ENCODE results near the gene TDRD1. TPM values are rescaled to one million over a fixed set of nuclear protein-coding genes. Genes with fewer than 3 reads are reported as not detected.

Gene TDRD1
- total RNA-seq, 4 donors from 2014 or later, result under 0.01 to 1.3 TPM; not detected in 2

- intact Hi-C loops (cut with DNase I), result no loop called here
- Histone ChIP-seq H3K27me3 (no peaks in the 10 kb centered on the region), H3K4me1 (peaks cover 0 to 19% (median 0%) of the 10 kb centered on the region in 3 donors), H3K36me3 (no peaks in the 10 kb centered on the region), H3K9me3 (no peaks in the 10 kb centered on the region), H3K4me3 (no peak overlapping the region), H3K27ac (peak overlapping the region in 2 of 4 donors; percentile 6 to 25)
- no peak for TF ChIP-seq POLR2A (IDR thresholded peaks at IDR 0.05)
- TF ChIP-seq CTCF (IDR thresholded peaks at IDR 0.05), result no peak
- DNase-seq, result no peak
- 50 to 51% methylated on average over 3 of the region's 3 CpGs for WGBS, 2 donors
These were observed 78.3 kb downstream of the TDRD1 start for GRCh38 chr10:114257498-114257897.

GRCh38 chr10:114258274-114258840, 79.2 kb downstream of the TDRD1 start:
- H3K9me3 ChIP-seq, result no peaks in the 10 kb centered on the region
- H3K36me3 ChIP-seq, result no peaks in the 10 kb centered on the region
- peak overlapping the region in 1 of 4 donors; percentile 25 for H3K27ac ChIP-seq
- no peak for TF ChIP-seq POLR2A (IDR thresholded peaks at IDR 0.05)
- intact Hi-C loops (cut with DNase I), result no loop called here
- no peaks in the 10 kb centered on the region for H3K27me3 ChIP-seq
- WGBS, 2 donors, result 78 to 79% methylated on average over 5 of the region's 5 CpGs
- no peak for DNase-seq
- no peak overlapping the region for H3K4me3 ChIP-seq
- peaks cover 0 to 19% (median 0%) of the 10 kb centered on the region in 3 donors for H3K4me1 ChIP-seq

- no peak overlapping the region for H3K27ac ChIP-seq
These were observed 80.7 kb downstream of the TDRD1 start for GRCh38 chr10:114259824-114260223.

GRCh38 chr10:114260366-114260765, 81.2 kb downstream of the TDRD1 start:
- DNase-seq, result no peak
- peak overlapping the region in 2 of 4 donors; percentile 23 to 49 for H3K27ac ChIP-seq
- intact Hi-C loops (cut with DNase I), result no loop called here
- H3K9me3 ChIP-seq, result no peaks in the 10 kb centered on the region
- 88 to 100% methylated on average over 2 to 4 of the region's 5 CpGs for WGBS, 2 donors
- H3K4me3 ChIP-seq, result no peak overlapping the region
- H3K4me1 ChIP-seq, result peaks cover 0 to 24% (median 1%) of the 10 kb centered on the region in 3 donors
- no peaks in the 10 kb centered on the region for H3K27me3 ChIP-seq
- H3K36me3 ChIP-seq, result no peaks in the 10 kb centered on the region
- no peak for TF ChIP-seq POLR2A (IDR thresholded peaks at IDR 0.05)
- TF ChIP-seq CTCF (IDR thresholded peaks at IDR 0.05), result no peak

More at GRCh38 chr10:114259824-114260223, 80.7 kb downstream of the TDRD1 start:
- no peaks in the 10 kb centered on the region for H3K9me3 ChIP-seq
- 57 to 80% methylated on average over 4 to 10 of the region's 10 CpGs for WGBS, 2 donors
- intact Hi-C loops (cut with DNase I), result no loop called here
- H3K4me1 ChIP-seq, result peaks cover 0 to 19% (median 0%) of the 10 kb centered on the region in 3 donors
- H3K36me3 ChIP-seq, result no peaks in the 10 kb centered on the region
- no peak overlapping the region for H3K4me3 ChIP-seq
- DNase-seq, result no peak
- H3K27me3 ChIP-seq, result no peaks in the 10 kb centered on the region
- TF ChIP-seq POLR2A (IDR thresholded peaks at IDR 0.05) (no peak), CTCF (IDR thresholded peaks at IDR 0.05) (no peak)

- no peak overlapping the region for H3K4me3 ChIP-seq
- TF ChIP-seq CTCF (IDR thresholded peaks at IDR 0.05) (no peak), POLR2A (IDR thresholded peaks at IDR 0.05) (no peak)
- peaks cover 0 to 31% (median 6%) of the 10 kb centered on the region in 3 donors for H3K4me1 ChIP-seq
- H3K9me3 ChIP-seq, result no peaks in the 10 kb centered on the region
- DNase-seq, result no peak
- no peaks in the 10 kb centered on the region for H3K36me3 ChIP-seq
- intact Hi-C loops (cut with DNase I), result no loop called here
- H3K27me3 ChIP-seq, result no peaks in the 10 kb centered on the region
- 47 to 50% methylated on average over 1 to 2 of the region's 2 CpGs for WGBS, 2 donors
- peak overlapping the region in 2 of 4 donors; percentile 23 to 49 for H3K27ac ChIP-seq
These were observed 81.9 kb downstream of the TDRD1 start for GRCh38 chr10:114261076-114261475.

Measured in esophagus squamous epithelium (tissue), 5 donors.